ENCODE results near the gene SMARCAL1.

Gene SMARCAL1

GRCh38 chr2:216406826-216407225, 5.5 kb upstream of the SMARCAL1 start:
- Mint-ChIP-seq H3K4me1 (ENCODE audit: low read depth) (no peaks in the 10 kb centered on the region), H3K9me3 (no peaks in the 10 kb centered on the region), H3K27me3 (peaks cover 5% of the 10 kb centered on the region), H3K4me3 (no peak overlapping the region), H3K27ac (no peak overlapping the region), H3K36me3 (ENCODE audit: low read depth) (no peaks in the 10 kb centered on the region)
- intact Hi-C loops (cut with micrococcal nuclease): no loop called here

GRCh38 chr2:216408426-216409290, 3.6 kb upstream of the SMARCAL1 start:
- intact Hi-C loops (cut with micrococcal nuclease): no loop called here
- no peaks in the 10 kb centered on the region for H3K9me3 Mint-ChIP-seq
- no peak overlapping the region for H3K27ac Mint-ChIP-seq
- H3K4me3 Mint-ChIP-seq: no peak overlapping the region
- peaks cover 6% of the 10 kb centered on the region for H3K36me3 Mint-ChIP-seq (ENCODE audit: low read depth)
- H3K27me3 Mint-ChIP-seq: peaks cover 5% of the 10 kb centered on the region
- H3K4me1 Mint-ChIP-seq (ENCODE audit: low read depth): peaks cover 4% of the 10 kb centered on the region

GRCh38 chr2:216410550-216410949, 1.7 kb upstream of the SMARCAL1 start:
- peaks cover 4% of the 10 kb centered on the region for H3K27me3 Mint-ChIP-seq
- H3K4me1 Mint-ChIP-seq (ENCODE audit: low read depth): peaks cover 5% of the 10 kb centered on the region
- no peaks in the 10 kb centered on the region for H3K9me3 Mint-ChIP-seq
- H3K4me3 Mint-ChIP-seq: no peak overlapping the region
- H3K27ac Mint-ChIP-seq: no peak overlapping the region
- intact Hi-C loops (cut with micrococcal nuclease): loop anchor here (5.0 kb wide), 1 partner anchor 298 kb away; no protein-coding TSS in a partner anchor
- H3K36me3 Mint-ChIP-seq (ENCODE audit: low read depth): peaks cover 17% of the 10 kb centered on the region

GRCh38 chr2:216413882-216414281, 1.6 kb downstream of the SMARCAL1 start:
- no peak overlapping the region for H3K4me3 Mint-ChIP-seq
- no peaks in the 10 kb centered on the region for H3K9me3 Mint-ChIP-seq
- intact Hi-C loops (cut with micrococcal nuclease): loop anchor here (5.0 kb wide), 1 partner anchor 302 kb away; no protein-coding TSS in a partner anchor
- H3K4me1 Mint-ChIP-seq (ENCODE audit: low read depth): peaks cover 16% of the 10 kb centered on the region
- H3K36me3 Mint-ChIP-seq (ENCODE audit: low read depth): peaks cover 43% of the 10 kb centered on the region
- H3K27ac Mint-ChIP-seq: no peak overlapping the region
- no peaks in the 10 kb centered on the region for H3K27me3 Mint-ChIP-seq

GRCh38 chr2:216414772-216415319, 2.6 kb downstream of the SMARCAL1 start:
- H3K4me3 Mint-ChIP-seq: no peak overlapping the region
- no peaks in the 10 kb centered on the region for H3K9me3 Mint-ChIP-seq
- no peak overlapping the region for H3K27ac Mint-ChIP-seq
- H3K4me1 Mint-ChIP-seq (ENCODE audit: low read depth): peaks cover 16% of the 10 kb centered on the region
- H3K27me3 Mint-ChIP-seq: no peaks in the 10 kb centered on the region
- intact Hi-C loops (cut with micrococcal nuclease): loop anchor here (5.0 kb wide), 1 partner anchor 303 kb away; no protein-coding TSS in a partner anchor
- peaks cover 52% of the 10 kb centered on the region for H3K36me3 Mint-ChIP-seq (ENCODE audit: low read depth)

- no peak overlapping the region for H3K4me3 Mint-ChIP-seq
- H3K27me3 Mint-ChIP-seq: no peaks in the 10 kb centered on the region
- H3K27ac Mint-ChIP-seq: no peak overlapping the region
- H3K4me1 Mint-ChIP-seq (ENCODE audit: low read depth): peaks cover 16% of the 10 kb centered on the region
- no peaks in the 10 kb centered on the region for H3K9me3 Mint-ChIP-seq
- intact Hi-C loops (cut with micrococcal nuclease): no loop called here
- peaks cover 59% of the 10 kb centered on the region for H3K36me3 Mint-ChIP-seq (ENCODE audit: low read depth)
Measured at GRCh38 chr2:216415541-216415940, 3.3 kb downstream of the SMARCAL1 start.

GRCh38 chr2:216416571-216417307, 4.5 kb downstream of the SMARCAL1 start:
- intact Hi-C loops (cut with micrococcal nuclease): no loop called here
- H3K36me3 Mint-ChIP-seq (ENCODE audit: low read depth): peaks cover 71% of the 10 kb centered on the region
- no peak overlapping the region for H3K27ac Mint-ChIP-seq
- H3K4me3 Mint-ChIP-seq: no peak overlapping the region
- H3K27me3 Mint-ChIP-seq: no peaks in the 10 kb centered on the region
- H3K4me1 Mint-ChIP-seq (ENCODE audit: low read depth): peaks cover 16% of the 10 kb centered on the region
- H3K9me3 Mint-ChIP-seq: no peaks in the 10 kb centered on the region

GRCh38 chr2:216418981-216419380, 6.7 kb downstream of the SMARCAL1 start:
- Mint-ChIP-seq H3K27me3 (no peaks in the 10 kb centered on the region), H3K4me3 (no peak overlapping the region), H3K9me3 (no peaks in the 10 kb centered on the region), H3K36me3 (ENCODE audit: low read depth) (peaks cover 88% of the 10 kb centered on the region), H3K27ac (no peak overlapping the region), H3K4me1 (ENCODE audit: low read depth) (peaks cover 11% of the 10 kb centered on the region)
- intact Hi-C loops (cut with micrococcal nuclease): no loop called here

- H3K27ac Mint-ChIP-seq: no peak overlapping the region
- H3K4me1 Mint-ChIP-seq (ENCODE audit: low read depth): peaks cover 11% of the 10 kb centered on the region
- H3K27me3 Mint-ChIP-seq: no peaks in the 10 kb centered on the region
- intact Hi-C loops (cut with micrococcal nuclease): no loop called here
- peaks cover 93% of the 10 kb centered on the region for H3K36me3 Mint-ChIP-seq (ENCODE audit: low read depth)
- H3K4me3 Mint-ChIP-seq: no peak overlapping the region
- H3K9me3 Mint-ChIP-seq: peaks cover 13% of the 10 kb centered on the region
Measured at GRCh38 chr2:216420367-216421101, 8.2 kb downstream of the SMARCAL1 start.

GRCh38 chr2:216423071-216423470, 10.8 kb downstream of the SMARCAL1 start:
- Mint-ChIP-seq H3K9me3 (peaks cover 13% of the 10 kb centered on the region), H3K27me3 (no peaks in the 10 kb centered on the region), H3K36me3 (ENCODE audit: low read depth) (peaks cover 92% of the 10 kb centered on the region), H3K27ac (no peak overlapping the region), H3K4me1 (ENCODE audit: low read depth) (peaks cover under 1% of the 10 kb centered on the region), H3K4me3 (no peak overlapping the region)
- intact Hi-C loops (cut with micrococcal nuclease): no loop called here

GRCh38 chr2:216424274-216424673, 12.0 kb downstream of the SMARCAL1 start:
- Mint-ChIP-seq H3K4me3 (no peak overlapping the region), H3K4me1 (ENCODE audit: low read depth) (peaks cover 13% of the 10 kb centered on the region), H3K36me3 (ENCODE audit: low read depth) (peaks cover 93% of the 10 kb centered on the region), H3K9me3 (peaks cover 13% of the 10 kb centered on the region), H3K27me3 (no peaks in the 10 kb centered on the region), H3K27ac (no peak overlapping the region)
- intact Hi-C loops (cut with micrococcal nuclease): no loop called here

- Mint-ChIP-seq H3K36me3 (ENCODE audit: low read depth) (peaks cover 93% of the 10 kb centered on the region), H3K27me3 (no peaks in the 10 kb centered on the region), H3K9me3 (peaks cover 13% of the 10 kb centered on the region), H3K27ac (no peak overlapping the region), H3K4me1 (ENCODE audit: low read depth) (peaks cover 21% of the 10 kb centered on the region), H3K4me3 (no peak overlapping the region)
- intact Hi-C loops (cut with micrococcal nuclease): no loop called here
Measured at GRCh38 chr2:216425008-216425787, 12.9 kb downstream of the SMARCAL1 start.

- Mint-ChIP-seq H3K27ac (no peak overlapping the region), H3K9me3 (peaks cover 13% of the 10 kb centered on the region), H3K27me3 (no peaks in the 10 kb centered on the region), H3K4me1 (ENCODE audit: low read depth) (peaks cover 21% of the 10 kb centered on the region), H3K4me3 (no peak overlapping the region), H3K36me3 (ENCODE audit: low read depth) (peaks cover 93% of the 10 kb centered on the region)
- intact Hi-C loops (cut with micrococcal nuclease): no loop called here
Measured at GRCh38 chr2:216426166-216426777, 14.0 kb downstream of the SMARCAL1 start.
